Stimulated activated CD4-positive, alpha-beta T cell treated with anti-CD3 and anti-CD28 coated beads, Interleukin-15, amount 100 ng/mL, for 24 hours (primary cell): ENCODE data around the gene WRAP73.

Experiments used
- DNase-seq: peaks from one replicate; pipeline ENCODE4 v3.0.0-alpha.2; 2020

WRAP73 gene

GRCh38 chr1:3645666-3646355, 4.1 kb downstream of the WRAP73 start:
- no peak for DNase-seq

- no peak for DNase-seq
Measured at GRCh38 chr1:3645247-3645646, 4.7 kb downstream of the WRAP73 start.

- no peak for DNase-seq
Measured at GRCh38 chr1:3644273-3644672, 5.6 kb downstream of the WRAP73 start.

- no peak for DNase-seq
Measured at GRCh38 chr1:3642919-3643675, 6.8 kb downstream of the WRAP73 start.

GRCh38 chr1:3641816-3642215, 8.1 kb downstream of the WRAP73 start:
- no peak for DNase-seq

GRCh38 chr1:3641046-3641760, 8.7 kb downstream of the WRAP73 start:
- DNase-seq = no peak

GRCh38 chr1:3640121-3640837, 9.6 kb downstream of the WRAP73 start:
- no peak for DNase-seq

- no peak for DNase-seq
Measured at GRCh38 chr1:3639397-3639911, 10.4 kb downstream of the WRAP73 start.

- DNase-seq = no peak
Measured at GRCh38 chr1:3638676-3639075, 11.2 kb downstream of the WRAP73 start.

- DNase-seq = no peak
Measured at GRCh38 chr1:3638027-3638426, 11.9 kb downstream of the WRAP73 start.

GRCh38 chr1:3636531-3636930, 13.4 kb downstream of the WRAP73 start:
- no peak for DNase-seq

GRCh38 chr1:3636080-3636479, 13.8 kb downstream of the WRAP73 start:
- no peak for DNase-seq

GRCh38 chr1:3634059-3634800, 15.7 kb downstream of the WRAP73 start:
- DNase-seq = no peak

- no peak for DNase-seq
Measured at GRCh38 chr1:3633344-3634058, 16.4 kb downstream of the WRAP73 start.

- DNase-seq = no peak
Measured at GRCh38 chr1:3632716-3633343, 17.1 kb downstream of the WRAP73 start.

- DNase-seq = no peak
Measured at GRCh38 chr1:3632298-3632697, 17.6 kb downstream of the WRAP73 start.

GRCh38 chr1:3631320-3632260, 18.3 kb downstream of the WRAP73 start:
- DNase-seq = no peak

GRCh38 chr1:3630914-3631313, 19.0 kb downstream of the WRAP73 start:
- DNase-seq = no peak

GRCh38 chr1:3630161-3630611, 19.7 kb downstream of the WRAP73 start:
- no peak for DNase-seq
